AG09309 (cell line): ENCODE measurements around the gene XAB2.

ENCODE experiments used
- DNase-seq: peaks from one replicate; pipeline ENCODE4 v3.0.0-alpha.2; 2010; ENCODE audit warnings: low read depth
- H3K4me3 ChIP-seq: 2 replicates; pipeline ENCODE4 v1.5.1; 2011; ENCODE audit warnings: mild to moderate bottlenecking, low read depth, low read length, moderate library complexity; ENCODE audit not compliant: control insufficient read depth
- TF ChIP-seq, protein P1 (sequence below): IDR thresholded peaks from 2 replicates; pipeline ENCODE4 v1.5.1; 2011; ENCODE audit warnings: mild to moderate bottlenecking, low read depth, low read length, inconsistent platforms; ENCODE audit not compliant: insufficient read depth, control insufficient read depth; ENCODE audit errors: missing control alignments

Gene XAB2

DNA sequence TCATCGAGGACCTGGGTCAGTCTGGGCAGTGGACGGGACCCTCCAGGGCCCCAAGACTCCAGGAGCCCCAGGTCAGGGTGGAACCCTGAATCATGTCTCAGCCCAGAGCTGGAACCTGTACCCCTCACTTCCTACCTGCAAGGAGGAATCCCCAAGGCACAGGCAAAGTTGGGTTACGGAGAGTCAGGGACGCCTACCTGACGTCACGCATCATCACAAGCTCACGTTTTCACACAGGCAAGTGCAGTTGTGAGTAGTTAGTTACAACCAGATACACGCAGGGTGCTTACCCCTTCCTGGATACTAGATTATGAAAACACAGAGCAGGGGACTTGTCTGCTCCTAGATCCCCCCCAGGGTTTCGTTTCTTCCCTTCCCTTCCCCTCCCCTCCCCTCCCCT lies 41.4 kb upstream of the XAB2 start:
- DNase-seq: no peak
- H3K4me3 ChIP-seq: no peak overlapping the region
- TF ChIP-seq, protein P1, sequence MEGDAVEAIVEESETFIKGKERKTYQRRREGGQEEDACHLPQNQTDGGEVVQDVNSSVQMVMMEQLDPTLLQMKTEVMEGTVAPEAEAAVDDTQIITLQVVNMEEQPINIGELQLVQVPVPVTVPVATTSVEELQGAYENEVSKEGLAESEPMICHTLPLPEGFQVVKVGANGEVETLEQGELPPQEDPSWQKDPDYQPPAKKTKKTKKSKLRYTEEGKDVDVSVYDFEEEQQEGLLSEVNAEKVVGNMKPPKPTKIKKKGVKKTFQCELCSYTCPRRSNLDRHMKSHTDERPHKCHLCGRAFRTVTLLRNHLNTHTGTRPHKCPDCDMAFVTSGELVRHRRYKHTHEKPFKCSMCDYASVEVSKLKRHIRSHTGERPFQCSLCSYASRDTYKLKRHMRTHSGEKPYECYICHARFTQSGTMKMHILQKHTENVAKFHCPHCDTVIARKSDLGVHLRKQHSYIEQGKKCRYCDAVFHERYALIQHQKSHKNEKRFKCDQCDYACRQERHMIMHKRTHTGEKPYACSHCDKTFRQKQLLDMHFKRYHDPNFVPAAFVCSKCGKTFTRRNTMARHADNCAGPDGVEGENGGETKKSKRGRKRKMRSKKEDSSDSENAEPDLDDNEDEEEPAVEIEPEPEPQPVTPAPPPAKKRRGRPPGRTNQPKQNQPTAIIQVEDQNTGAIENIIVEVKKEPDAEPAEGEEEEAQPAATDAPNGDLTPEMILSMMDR: no peak

DNA sequence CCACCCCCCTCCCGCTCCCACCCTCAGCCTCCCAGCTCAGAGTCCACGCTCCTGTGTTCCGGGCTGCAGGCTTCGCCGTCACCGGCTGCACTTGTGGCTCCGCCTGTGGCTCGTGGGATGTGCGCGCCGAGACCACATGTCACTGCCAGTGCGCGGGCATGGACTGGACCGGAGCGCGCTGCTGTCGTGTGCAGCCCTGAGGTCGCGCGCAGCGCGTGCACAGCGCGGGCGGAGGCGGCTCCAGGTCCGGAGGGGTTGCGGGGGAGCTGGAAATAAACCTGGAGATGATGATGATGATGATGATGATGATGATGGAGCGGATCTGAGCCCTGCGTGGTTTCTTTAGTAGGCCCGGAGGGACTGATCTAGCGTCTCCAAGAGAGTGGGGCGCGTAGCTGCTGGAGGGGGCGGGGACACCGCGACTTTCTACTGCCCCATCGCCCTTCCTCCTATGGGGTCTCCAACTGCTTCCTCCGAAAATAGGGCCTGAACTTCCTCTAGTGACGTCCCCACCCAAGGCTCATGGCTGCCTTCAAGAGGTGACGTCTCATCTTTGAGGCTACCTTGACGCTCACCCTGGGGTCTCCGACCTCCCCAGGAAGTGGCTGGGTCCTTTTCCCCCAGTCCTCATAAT lies 40.9 kb upstream of the XAB2 start:
- DNase-seq: no peak
- TF ChIP-seq, protein P1: no peak

DNA sequence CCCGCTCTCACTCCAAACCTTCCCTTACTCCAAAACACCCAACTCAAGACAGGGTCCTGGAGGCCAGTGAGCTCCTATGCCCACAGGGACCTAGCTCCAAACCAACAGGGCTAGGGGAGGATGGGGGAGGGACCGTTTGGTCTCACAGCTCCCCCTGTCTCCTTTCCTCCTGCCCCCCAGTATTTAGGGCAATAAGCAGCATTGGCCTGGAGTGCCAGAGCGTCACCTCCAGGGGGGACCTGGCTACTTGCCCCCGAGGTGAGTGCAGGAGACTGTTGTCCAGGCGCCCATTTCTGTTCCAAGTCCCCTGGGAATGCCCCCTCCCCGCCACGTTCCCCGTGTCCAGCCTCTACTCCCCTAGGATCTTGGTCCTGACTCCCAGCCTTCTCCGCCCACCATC lies 40.3 kb upstream of the XAB2 start:
- H3K4me3 ChIP-seq: no peak overlapping the region
- TF ChIP-seq, protein P1: no peak

More for the DNA sequence above, 40.9 kb upstream of the XAB2 start:
- no peak overlapping the region for H3K4me3 ChIP-seq

DNA sequence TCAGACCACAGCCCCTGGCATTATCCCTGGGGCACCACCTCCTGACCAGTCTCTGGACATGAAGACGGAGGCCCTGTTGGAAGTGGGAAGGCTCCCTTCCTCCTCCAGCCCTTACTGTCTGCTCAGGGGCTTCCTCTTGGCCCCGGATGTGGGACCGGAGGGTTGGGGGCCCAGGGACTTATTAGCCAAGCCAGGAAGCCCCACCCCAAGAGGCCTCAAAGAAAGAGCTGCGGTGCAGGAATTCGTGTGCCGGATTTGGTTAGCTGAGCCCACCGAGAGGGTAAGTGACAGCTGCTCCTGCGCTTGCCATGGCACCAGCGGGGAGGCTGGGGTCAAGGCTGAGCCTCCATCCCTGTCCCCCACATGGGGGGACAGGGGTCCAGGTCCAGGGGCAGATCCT lies 39.5 kb upstream of the XAB2 start, which contains the start of gene RETN:
TSS of gene RETN (plus strand) at position 208 of the 400 bp plus-strand sequence. CDS start 278 bp downstream, outside the sequence.
- TF ChIP-seq, protein P1: no peak

More for the DNA sequence above, 40.3 kb upstream of the XAB2 start:
- DNase-seq: no peak

DNA sequence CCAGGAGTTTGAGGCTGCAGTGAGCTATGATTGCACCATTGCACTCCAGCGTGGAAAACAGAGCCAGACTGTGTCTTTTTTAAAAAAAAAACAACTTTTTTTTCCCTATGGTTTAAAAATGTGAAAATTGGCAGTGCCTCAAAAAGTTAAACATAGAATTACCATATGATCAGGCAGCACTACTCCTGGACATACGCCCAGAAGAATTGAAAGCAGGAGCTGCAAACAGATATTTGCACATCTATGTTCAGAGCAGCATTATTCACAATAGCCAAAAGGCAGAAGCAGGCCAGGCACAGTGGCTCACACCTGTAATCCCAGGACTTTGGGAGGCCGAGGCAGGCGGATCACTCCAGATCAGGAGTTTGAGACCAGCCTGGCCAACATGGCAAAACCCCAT lies 35.7 kb upstream of the XAB2 start:
- TF ChIP-seq, protein P1: no peak
- no peak overlapping the region for H3K4me3 ChIP-seq
- no peak for DNase-seq

More for the DNA sequence above, 39.5 kb upstream of the XAB2 start, which contains the start of gene RETN:
- H3K4me3 ChIP-seq: no peak within 1 kb of the TSS
- DNase-seq: no peak

DNA sequence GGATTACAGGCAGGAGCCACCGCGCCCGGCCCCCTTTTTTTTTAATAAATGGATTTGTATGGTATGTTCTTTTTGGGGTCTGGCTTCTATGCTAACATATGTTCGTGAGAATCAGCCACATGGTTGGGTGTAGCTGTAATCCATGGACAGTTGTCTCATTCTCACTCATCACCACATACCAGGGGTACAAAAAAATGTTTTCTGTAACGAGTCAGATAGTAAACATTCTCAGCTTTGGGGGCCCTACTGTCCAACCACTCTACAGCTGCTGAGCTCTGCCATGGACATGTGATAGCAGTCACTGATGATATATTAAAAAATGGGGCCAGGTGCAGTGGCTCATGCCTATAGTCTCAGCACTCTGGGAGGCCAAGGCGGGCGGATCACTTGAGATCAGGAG lies 34.4 kb upstream of the XAB2 start:
- TF ChIP-seq, protein P1: no peak
- no peak overlapping the region for H3K4me3 ChIP-seq
- DNase-seq: no peak
